Heart right ventricle (tissue), 16 donors: ENCODE measurements around the gene AMFR. TPM values are rescaled to one million over a fixed set of nuclear protein-coding genes. Genes with fewer than 3 reads are reported as not detected.
A peak's percentile ranks its signal among the peaks of the same experiment; 100 is the strongest.

Experiments
- ATAC-seq, 8 donors: fragments of 200-7000 bp; cut with Tn5 transposase; one replicate each; pipeline ENCODE4 v1.9.1; 2020; ENCODE audit warnings: mild to moderate bottlenecking in 8 of 8, moderate library complexity in 8 of 8, moderate number of reproducible peaks in 1 of 8
- DNase-seq, 2 donors: peaks; one replicate each; pipeline ENCODE4 v3.0.0-alpha.2; 2020
- H3K27ac ChIP-seq, 10 donors: fragments of 200-600 bp; sonication (generic) in 2 of 10; one replicate each; pipeline versions ENCODE4 v1.5.0 to v1.8.0; 2020 to 2022; ENCODE audit warnings: mild to moderate bottlenecking in 3 of 10
- H3K27me3 ChIP-seq, 7 donors: fragments of 200-600 bp; one replicate each; pipeline ENCODE4 v1.8.0; 2021 to 2022; ENCODE audit warnings: mild to moderate bottlenecking in 2 of 7
- H3K36me3 ChIP-seq, 9 donors: fragments of 200-600 bp; sonication (generic) in 1 of 9; one replicate each; pipeline versions ENCODE4 v1.5.0 to v1.8.0; 2020 to 2022; ENCODE audit warnings: mild to moderate bottlenecking in 2 of 9
- H3K4me1 ChIP-seq, 9 donors: fragments of 200-600 bp; sonication (generic) in 1 of 9; one replicate each; pipeline versions ENCODE4 v1.5.0 to v1.8.0; 2020 to 2022; ENCODE audit warnings: mild to moderate bottlenecking in 4 of 9
- H3K4me3 ChIP-seq, 10 donors: fragments of 200-600 bp; sonication (generic) in 2 of 10; one replicate each; pipeline versions ENCODE4 v1.5.0 to v1.8.0; 2020 to 2022; ENCODE audit warnings: mild to moderate bottlenecking in 7 of 10, moderate library complexity in 2 of 10
- H3K9me3 ChIP-seq, 11 donors: fragments of 200-600 bp in 10 of 11; sonication (generic) in 2 of 11; one replicate each; pipeline versions ENCODE4 v1.5.0 to v1.8.0; 2013 to 2022; ENCODE audit warnings: mild to moderate bottlenecking in 2 of 11, control low read depth in 1 of 11, moderate library complexity in 1 of 11
- WGBS, 2 donors: extraction: QIAGEN DNeasy Blood & Tissue Kit; methylation state at CpG; one replicate each; pipeline ENCODE4 v1.1.7; 2013; ENCODE audit warnings: inconsistent platforms in 1 of 2; 5-methylcytosine and 5-hydroxymethylcytosine counted together
- intact Hi-C, 10 donors: fragments of 100-400 bp; cut with DNase I; formaldehyde crosslinking; loops; one replicate each; pipeline versions ENCODE4 v1.11.1 to v1.14.2; 2022
- polyA plus RNA-seq, 2 donors: library from polyadenylated mRNA; stranded (reverse); fragments of 200-250 nt; gene quantifications; one replicate each; pipeline ENCODE4 v1.2.3, GENCODE V29; 2013
- total RNA-seq, 10 donors: library from RNA; stranded (reverse); fragmentation: NEBNext Ultra II Directional in 3 of 10; extraction: Animal tissue kit (Norgen Biotek cat#: 25700) in 3 of 10; gene quantifications; one replicate each; pipeline versions ENCODE4 v1.2.1 to v1.2.4, GENCODE V29; 2021 to 2023
- TF ChIP-seq, protein P1 (sequence below), 9 donors: fragments of 200-600 bp; sonication (generic) in 2 of 9; IDR thresholded peaks; one replicate each; pipeline versions ENCODE4 v1.5.0 to v1.8.0; 2021 to 2022; ENCODE audit warnings: antibody characterized with exemption in 9 of 9, mild to moderate bottlenecking in 5 of 9, moderate library complexity in 1 of 9
- donor health status: Arrhythmogenic right ventricular cardiomyopathy.
- donor health status: ischemic (EF 13 %, LVEDD 7.1; RV severe dilation, severe dysfunction).
- donor health status: healthy with polysubstance abuse.
- donor health status: DM: no; HTN: yes; CAD: no.
- donor health status: DM: no; HTN: no; CAD: no.
- donor health status: ischemic (EF 25% LVEDD 6.9; RV normal size, moderate dysfunction).
- donor health status: ischemic (EF 25% LVEDD 5.7; RV mildly dilated, moderate dysfunction).
- donor health status: healthy.
- donor health status: DM: yes; HTN: yes; CAD: no.
- donor health status: Ischemic cardiomyopathy.
- donor health status: ischemic (EF 35%, LVEDD 5.7; RV mildly dilated, moderate dysfunction).
- donor health status: nonischemic (EF 11% LVEDD 7.7; RV severe dilation, severe dysfunction).
- donor health status: DM: yes; HTN: yes; CAD: no.
- donor health status: PGD.
- donor health status: ischemic (EF 29% LVEDD 5.4; RV normal size, mild dysfunction).
- donor health status: nonischemic (EF 23%, LVEDD 6.1; RV moderate dilation, normal function).

AMFR gene
- total and polyA plus RNA-seq, 12 donors: 18.1 to 87.9 (median 65.9) TPM

DNA sequence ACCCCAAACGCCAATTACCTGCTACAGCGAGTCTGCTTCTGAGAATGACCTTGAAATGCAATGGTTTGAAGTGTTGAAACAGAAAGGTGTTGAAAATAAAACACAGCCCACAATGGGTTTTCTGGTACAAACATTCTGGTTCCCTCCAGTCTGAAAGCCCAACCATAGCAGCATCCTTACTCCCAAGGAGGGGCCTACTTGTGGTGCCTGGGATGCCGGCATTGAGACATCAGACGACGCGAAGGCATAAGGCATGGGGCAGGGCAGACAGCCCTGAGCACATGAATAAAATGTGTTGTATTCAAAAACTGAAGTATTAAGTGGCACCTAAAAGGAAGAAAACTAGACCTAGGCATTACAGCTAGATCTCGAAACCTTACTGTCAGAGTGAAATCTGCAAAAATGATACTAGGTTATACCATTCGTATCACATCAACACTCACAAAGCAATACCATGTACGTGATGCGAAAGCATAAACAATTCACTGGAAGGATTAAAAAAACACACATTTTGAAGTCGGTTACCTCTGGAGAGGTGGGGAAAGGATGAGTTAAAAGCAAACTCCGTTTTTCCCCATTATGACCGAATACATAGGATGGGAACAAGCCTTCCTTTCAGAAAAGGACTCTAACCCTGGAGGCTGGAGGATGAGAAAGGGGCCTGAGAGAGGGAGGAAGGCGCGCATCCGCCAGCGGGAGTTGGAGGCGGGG, 25.1 kb upstream of the AMFR start:
- Histone ChIP-seq H3K9me3 (no peaks in the 10 kb centered on the region), H3K4me3 (peak overlapping the region; percentile 82 to 99 (median 92)), H3K4me1 (peaks cover 4 to 51% (median 39%) of the 10 kb centered on the region in 9 donors), H3K36me3 (peaks cover 0 to 51% (median 24%) of the 10 kb centered on the region in 9 donors), H3K27me3 (no peaks in the 10 kb centered on the region), H3K27ac (peak overlapping the region; percentile 61 to 90 (median 86))
- TF ChIP-seq, protein P1, sequence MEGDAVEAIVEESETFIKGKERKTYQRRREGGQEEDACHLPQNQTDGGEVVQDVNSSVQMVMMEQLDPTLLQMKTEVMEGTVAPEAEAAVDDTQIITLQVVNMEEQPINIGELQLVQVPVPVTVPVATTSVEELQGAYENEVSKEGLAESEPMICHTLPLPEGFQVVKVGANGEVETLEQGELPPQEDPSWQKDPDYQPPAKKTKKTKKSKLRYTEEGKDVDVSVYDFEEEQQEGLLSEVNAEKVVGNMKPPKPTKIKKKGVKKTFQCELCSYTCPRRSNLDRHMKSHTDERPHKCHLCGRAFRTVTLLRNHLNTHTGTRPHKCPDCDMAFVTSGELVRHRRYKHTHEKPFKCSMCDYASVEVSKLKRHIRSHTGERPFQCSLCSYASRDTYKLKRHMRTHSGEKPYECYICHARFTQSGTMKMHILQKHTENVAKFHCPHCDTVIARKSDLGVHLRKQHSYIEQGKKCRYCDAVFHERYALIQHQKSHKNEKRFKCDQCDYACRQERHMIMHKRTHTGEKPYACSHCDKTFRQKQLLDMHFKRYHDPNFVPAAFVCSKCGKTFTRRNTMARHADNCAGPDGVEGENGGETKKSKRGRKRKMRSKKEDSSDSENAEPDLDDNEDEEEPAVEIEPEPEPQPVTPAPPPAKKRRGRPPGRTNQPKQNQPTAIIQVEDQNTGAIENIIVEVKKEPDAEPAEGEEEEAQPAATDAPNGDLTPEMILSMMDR (IDR thresholded peaks at IDR 0.05): no peak
- DNase-seq (no peak), ATAC-seq (peak in 3 of 8 donors; percentile 16 to 46 (median 40))
- intact Hi-C loops: loop anchor here in 1 of 10 donors (2.0 kb wide), 1 partner anchor 26 kb away; the partner anchor contains the start of gene AMFR
- WGBS, 2 donors: 4% methylated on average over 18 of the region's 18 CpGs

DNA sequence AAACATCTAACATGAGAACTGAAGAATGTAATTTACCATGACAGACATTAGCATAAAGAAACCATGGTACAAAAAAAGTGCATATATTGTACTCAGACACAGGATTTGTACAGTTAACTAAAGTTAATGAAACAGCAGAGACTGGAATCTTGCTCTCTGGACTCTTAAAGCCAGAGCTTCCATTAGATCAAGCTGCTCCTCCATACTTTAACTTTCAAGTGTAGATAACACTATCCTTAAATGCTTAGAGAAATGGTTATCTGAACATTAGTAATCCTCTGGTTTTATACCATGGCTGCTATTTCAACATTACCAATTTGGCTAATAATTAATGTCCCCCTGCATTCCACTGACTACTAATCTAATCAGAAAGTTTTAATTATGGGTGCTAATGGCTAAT, 22.7 kb upstream of the AMFR start:
- intact Hi-C loops: no loop called here
- no peak for ATAC-seq
- Histone ChIP-seq H3K36me3 (peaks cover 0 to 51% (median 13%) of the 10 kb centered on the region in 9 donors), H3K4me1 (peaks cover 4 to 45% (median 35%) of the 10 kb centered on the region in 9 donors), H3K27me3 (no peaks in the 10 kb centered on the region), H3K27ac (no peak overlapping the region), H3K4me3 (no peak overlapping the region), H3K9me3 (no peaks in the 10 kb centered on the region)
- TF ChIP-seq, protein P1 (IDR thresholded peaks at IDR 0.05): no peak
- no peak for DNase-seq

DNA sequence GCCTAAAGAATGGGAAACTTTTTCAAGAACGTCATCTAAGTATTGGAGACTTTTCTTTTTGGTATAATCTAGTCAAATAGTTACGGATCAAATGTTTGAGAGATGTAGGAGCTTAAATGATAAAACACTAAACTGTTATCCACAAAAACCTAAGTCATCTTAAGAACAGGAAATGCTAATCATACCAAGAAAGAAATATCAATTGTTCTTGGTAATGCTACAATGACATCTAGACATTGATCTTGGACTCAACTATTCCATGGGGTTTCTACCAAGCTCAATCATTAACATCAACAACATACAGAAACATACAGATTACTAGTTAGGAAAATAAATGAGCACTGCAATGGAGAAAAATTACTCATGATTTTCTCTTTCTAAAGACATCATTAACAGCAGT, 21.9 kb upstream of the AMFR start:
- no peak for ATAC-seq

DNA sequence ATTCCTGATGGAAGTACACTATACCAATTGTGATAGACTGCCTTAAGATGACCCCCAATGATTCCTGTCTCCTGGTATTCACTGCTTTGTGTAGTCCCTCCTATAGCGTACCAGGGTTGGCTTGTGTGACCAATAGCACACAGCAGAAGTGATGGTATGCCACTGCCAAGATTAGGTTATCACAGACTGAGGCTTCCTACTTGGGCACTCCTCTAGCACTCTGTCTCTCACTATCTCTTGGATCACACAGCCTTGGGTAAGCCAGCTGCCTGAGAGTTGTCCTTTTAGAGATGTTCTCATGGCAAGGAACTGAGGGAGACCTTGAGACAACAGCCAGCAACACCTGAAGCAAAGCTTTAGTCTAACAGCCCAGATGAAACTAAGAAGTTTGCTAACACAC, 12.7 kb upstream of the AMFR start:
- Histone ChIP-seq H3K27ac (no peak overlapping the region), H3K36me3 (peaks cover 0 to 95% (median 22%) of the 10 kb centered on the region in 9 donors), H3K4me1 (peaks cover 0 to 7% (median 0%) of the 10 kb centered on the region in 9 donors), H3K4me3 (no peak overlapping the region), H3K27me3 (no peaks in the 10 kb centered on the region), H3K9me3 (no peaks in the 10 kb centered on the region)
- intact Hi-C loops: no loop called here
- WGBS, 2 donors: 91 to 93% methylated on average over 1 of the region's 1 CpG
- TF ChIP-seq, protein P1 (IDR thresholded peaks at IDR 0.05): no peak
- no peak for DNase-seq
- no peak for ATAC-seq

More for the DNA sequence above, 21.9 kb upstream of the AMFR start:
- TF ChIP-seq, protein P1 (IDR thresholded peaks at IDR 0.05): no peak
- peaks cover 0 to 55% (median 13%) of the 10 kb centered on the region in 9 donors for H3K36me3 ChIP-seq
- H3K27me3 ChIP-seq: no peaks in the 10 kb centered on the region
- H3K4me3 ChIP-seq: no peak overlapping the region
- WGBS, 2 donors: 56 to 69% methylated on average over 2 of the region's 2 CpGs
- no peak overlapping the region for H3K27ac ChIP-seq
- DNase-seq: no peak
- no peaks in the 10 kb centered on the region for H3K9me3 ChIP-seq
- intact Hi-C loops: no loop called here
- H3K4me1 ChIP-seq: peaks cover 4 to 38% (median 28%) of the 10 kb centered on the region in 9 donors
